ENCODE results near the gene MSI2. TPM values are rescaled to one million over a fixed set of nuclear protein-coding genes. Genes with fewer than 3 reads are reported as not detected.
A peak's percentile ranks its signal among the peaks of the same experiment; 100 is the strongest.

Gene MSI2
- total and polyA plus RNA-seq, 2 donors, result 19.0 to 43.4 TPM

DNA sequence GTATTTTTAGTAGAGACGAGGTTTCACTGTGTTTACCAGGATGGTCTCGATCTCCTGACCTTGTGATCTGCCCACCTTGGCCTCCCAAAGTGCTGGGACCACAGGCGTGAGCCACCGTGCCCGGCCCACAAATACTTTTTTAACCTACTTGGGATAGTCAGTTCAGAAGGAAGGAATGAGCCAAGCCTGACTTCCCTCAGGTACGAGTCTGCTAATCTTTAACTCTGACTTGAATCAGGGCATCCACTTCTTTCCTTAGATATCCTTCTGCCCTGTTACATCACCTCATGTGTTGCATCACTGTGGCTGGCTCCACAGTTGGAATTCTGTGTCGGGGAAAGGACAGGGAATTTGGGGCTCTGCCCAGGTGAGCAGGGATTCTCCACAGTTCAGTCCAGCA is 120.8 kb downstream of the MSI2 start:
- WGBS, result 94% methylated on average over 7 of the region's 7 CpGs
- Histone ChIP-seq H3K4me1 (ENCODE audit: insufficient read depth) (no peaks in the 10 kb centered on the region), H3K4me3 (ENCODE audit: low read depth, low read length) (no peak overlapping the region), H3K36me3 (ENCODE audit: insufficient read depth) (no peaks in the 10 kb centered on the region), H3K27ac (ENCODE audit: low read depth) (no peak overlapping the region)
- DNase-seq (ENCODE audit: extremely low spot score), result no peak

GRCh38 chr17:57379237-57379894 is 123.0 kb downstream of the MSI2 start:
- Histone ChIP-seq H3K4me3 (ENCODE audit: low read depth, low read length) (no peak overlapping the region), H3K36me3 (ENCODE audit: insufficient read depth) (no peaks in the 10 kb centered on the region), H3K27ac (ENCODE audit: low read depth) (peak overlapping the region; percentile 68), H3K4me1 (ENCODE audit: insufficient read depth) (no peaks in the 10 kb centered on the region)
- 41% methylated on average over 13 of the region's 13 CpGs for WGBS
- peak; percentile 41 for DNase-seq (ENCODE audit: extremely low spot score)

GRCh38 chr17:57379895-57380434 is 123.6 kb downstream of the MSI2 start:
- Histone ChIP-seq H3K4me3 (ENCODE audit: low read depth, low read length) (no peak overlapping the region), H3K4me1 (ENCODE audit: insufficient read depth) (no peaks in the 10 kb centered on the region), H3K36me3 (ENCODE audit: insufficient read depth) (no peaks in the 10 kb centered on the region), H3K27ac (ENCODE audit: low read depth) (no peak overlapping the region)
- 91% methylated on average over 12 of the region's 12 CpGs for whole genome bisulfite sequencing
- no peak for DNase-seq (ENCODE audit: extremely low spot score)

GRCh38 chr17:57381498-57381897 is 125.2 kb downstream of the MSI2 start:
- Histone ChIP-seq H3K4me1 (ENCODE audit: insufficient read depth) (no peaks in the 10 kb centered on the region), H3K4me3 (ENCODE audit: low read depth, low read length) (no peak overlapping the region), H3K36me3 (ENCODE audit: insufficient read depth) (no peaks in the 10 kb centered on the region), H3K27ac (ENCODE audit: low read depth) (no peak overlapping the region)
- no peak for DNase-seq (ENCODE audit: extremely low spot score)
- WGBS, result 97% methylated on average over 4 of the region's 4 CpGs

GRCh38 chr17:57384219-57384618 is 127.9 kb downstream of the MSI2 start:
- no peak overlapping the region for H3K4me3 ChIP-seq (ENCODE audit: low read depth, low read length)
- no peak overlapping the region for H3K27ac ChIP-seq (ENCODE audit: low read depth)
- no peaks in the 10 kb centered on the region for H3K4me1 ChIP-seq (ENCODE audit: insufficient read depth)
- DNase-seq (ENCODE audit: extremely low spot score), result no peak
- H3K36me3 ChIP-seq (ENCODE audit: insufficient read depth), result no peaks in the 10 kb centered on the region
- 93% methylated on average over 1 of the region's 1 CpG for WGBS

DNA sequence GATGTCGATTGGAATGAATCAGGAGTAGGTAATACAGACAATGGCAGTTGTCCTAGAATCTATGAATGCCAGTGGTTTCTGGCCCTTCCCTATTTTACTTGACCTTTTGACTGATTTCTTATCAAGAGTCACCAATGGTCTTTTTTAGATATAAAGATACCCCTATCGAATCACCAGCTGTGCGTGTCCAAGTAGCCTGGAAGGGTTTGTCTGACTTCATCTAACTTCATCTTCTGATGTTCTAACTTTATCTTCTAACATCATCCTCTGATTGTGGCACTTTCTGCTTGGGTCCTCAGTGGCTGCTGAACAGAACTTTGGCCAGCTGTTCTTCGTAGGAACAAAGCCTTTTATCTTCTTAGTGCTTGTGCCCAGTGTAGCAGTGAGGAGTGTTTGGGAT is 129.7 kb downstream of the MSI2 start:
- Histone ChIP-seq H3K4me1 (ENCODE audit: insufficient read depth) (no peaks in the 10 kb centered on the region), H3K27ac (ENCODE audit: low read depth) (no peak overlapping the region), H3K36me3 (ENCODE audit: insufficient read depth) (no peaks in the 10 kb centered on the region), H3K4me3 (ENCODE audit: low read depth, low read length) (no peak overlapping the region)
- WGBS, result 91% methylated on average over 4 of the region's 4 CpGs
- DNase-seq (ENCODE audit: extremely low spot score), result no peak

DNA sequence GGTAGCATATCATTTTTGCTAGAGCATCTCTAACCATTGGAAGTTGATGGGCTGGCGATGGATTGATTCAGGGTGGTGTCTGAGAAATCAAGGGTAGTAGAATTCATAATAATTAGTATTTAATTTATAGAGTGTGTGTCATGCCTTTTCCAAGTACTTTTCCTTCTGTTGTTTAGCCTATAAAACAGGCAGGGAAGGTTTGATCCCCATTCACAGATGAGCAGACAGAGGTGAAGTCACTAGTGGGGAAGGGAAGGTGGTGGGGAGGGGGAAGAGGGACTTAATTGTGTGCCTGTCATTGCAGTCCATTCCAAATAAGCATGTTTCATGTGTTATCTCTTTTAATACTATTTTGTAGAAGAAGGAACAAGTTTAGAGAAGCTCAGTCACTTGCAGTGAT is 131.3 kb downstream of the MSI2 start:
- Histone ChIP-seq H3K4me1 (ENCODE audit: insufficient read depth) (no peaks in the 10 kb centered on the region), H3K27ac (ENCODE audit: low read depth) (no peak overlapping the region), H3K36me3 (ENCODE audit: insufficient read depth) (no peaks in the 10 kb centered on the region), H3K4me3 (ENCODE audit: low read depth, low read length) (no peak overlapping the region)
- no peak for DNase-seq (ENCODE audit: extremely low spot score)
- 100% methylated on average over 1 of the region's 1 CpG for WGBS

- Histone ChIP-seq H3K4me3 (ENCODE audit: low read depth, low read length) (no peak overlapping the region), H3K4me1 (ENCODE audit: insufficient read depth) (no peaks in the 10 kb centered on the region), H3K27ac (ENCODE audit: low read depth) (no peak overlapping the region), H3K36me3 (ENCODE audit: insufficient read depth) (no peaks in the 10 kb centered on the region)
- 92% methylated on average over 5 of the region's 5 CpGs for WGBS
- DNase-seq (ENCODE audit: extremely low spot score), result no peak
These were observed 131.9 kb downstream of the MSI2 start for GRCh38 chr17:57388131-57388725.

DNA sequence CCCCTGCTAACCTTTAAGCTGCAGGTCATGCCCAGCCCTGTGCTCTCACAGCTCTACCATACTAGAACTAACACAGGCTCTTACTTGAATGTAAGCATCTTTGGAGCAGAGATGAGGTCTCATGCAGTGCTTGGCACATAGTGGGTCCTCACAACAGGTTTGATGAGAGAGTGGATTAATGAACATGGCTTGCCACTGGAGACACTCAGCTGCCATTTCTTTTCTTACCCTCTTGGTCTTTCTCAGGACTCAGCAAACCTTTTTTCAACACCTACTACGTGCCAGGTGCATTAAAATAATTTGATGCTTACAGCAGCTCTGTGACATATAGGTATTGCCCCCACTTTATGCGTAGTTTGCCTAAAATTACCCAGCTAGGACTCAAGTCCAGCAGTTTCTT is 133.2 kb downstream of the MSI2 start:
- no peak for DNase-seq (ENCODE audit: extremely low spot score)
- H3K4me3 ChIP-seq (ENCODE audit: low read depth, low read length), result no peak overlapping the region
- H3K4me1 ChIP-seq (ENCODE audit: insufficient read depth), result no peaks in the 10 kb centered on the region
- no peaks in the 10 kb centered on the region for H3K36me3 ChIP-seq (ENCODE audit: insufficient read depth)
- 49% methylated on average over 2 of the region's 2 CpGs for WGBS
- no peak overlapping the region for H3K27ac ChIP-seq (ENCODE audit: low read depth)

DNA sequence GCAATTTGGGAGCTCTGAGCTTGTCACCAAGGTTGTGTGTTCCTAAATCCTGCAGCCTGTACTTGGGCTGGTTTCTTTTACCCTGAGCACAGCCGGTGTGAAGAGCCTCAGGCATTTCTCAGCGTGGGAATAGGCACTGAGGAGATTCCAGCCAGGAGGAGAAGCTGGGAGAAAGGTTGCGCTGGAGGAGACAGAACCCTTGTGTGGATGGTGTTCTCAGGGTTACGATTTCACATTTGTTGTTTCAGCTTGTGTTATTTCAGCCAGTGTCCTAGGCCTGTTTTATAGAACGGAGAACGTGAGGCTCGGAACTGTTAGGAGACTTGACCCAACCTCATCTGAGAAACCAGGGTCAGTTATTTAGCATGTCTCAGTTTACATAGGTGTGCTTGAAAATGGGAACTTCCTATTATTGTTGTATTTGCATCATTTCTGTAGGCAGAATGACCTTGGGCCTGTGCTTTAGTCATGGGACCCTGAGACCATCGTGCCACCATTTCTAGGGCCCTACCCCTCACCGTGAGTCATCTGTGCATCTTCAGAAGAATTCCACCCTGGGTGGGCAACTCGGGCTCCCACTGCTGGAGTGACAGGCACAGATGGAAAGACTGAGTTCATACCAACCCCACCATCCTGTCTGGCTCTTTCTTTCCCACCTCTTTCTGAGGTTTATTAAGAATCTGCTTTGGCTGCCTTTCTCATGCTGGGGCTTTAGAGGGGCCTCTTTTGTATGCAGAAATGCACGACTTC is 134.9 kb downstream of the MSI2 start:
- DNase-seq (ENCODE audit: extremely low spot score), result no peak
- H3K4me3 ChIP-seq (ENCODE audit: low read depth, low read length), result no peak overlapping the region
- WGBS, result 86% methylated on average over 11 of the region's 11 CpGs
- H3K27ac ChIP-seq (ENCODE audit: low read depth), result no peak overlapping the region
- H3K36me3 ChIP-seq (ENCODE audit: insufficient read depth), result no peaks in the 10 kb centered on the region
- H3K4me1 ChIP-seq (ENCODE audit: insufficient read depth), result no peaks in the 10 kb centered on the region

DNA sequence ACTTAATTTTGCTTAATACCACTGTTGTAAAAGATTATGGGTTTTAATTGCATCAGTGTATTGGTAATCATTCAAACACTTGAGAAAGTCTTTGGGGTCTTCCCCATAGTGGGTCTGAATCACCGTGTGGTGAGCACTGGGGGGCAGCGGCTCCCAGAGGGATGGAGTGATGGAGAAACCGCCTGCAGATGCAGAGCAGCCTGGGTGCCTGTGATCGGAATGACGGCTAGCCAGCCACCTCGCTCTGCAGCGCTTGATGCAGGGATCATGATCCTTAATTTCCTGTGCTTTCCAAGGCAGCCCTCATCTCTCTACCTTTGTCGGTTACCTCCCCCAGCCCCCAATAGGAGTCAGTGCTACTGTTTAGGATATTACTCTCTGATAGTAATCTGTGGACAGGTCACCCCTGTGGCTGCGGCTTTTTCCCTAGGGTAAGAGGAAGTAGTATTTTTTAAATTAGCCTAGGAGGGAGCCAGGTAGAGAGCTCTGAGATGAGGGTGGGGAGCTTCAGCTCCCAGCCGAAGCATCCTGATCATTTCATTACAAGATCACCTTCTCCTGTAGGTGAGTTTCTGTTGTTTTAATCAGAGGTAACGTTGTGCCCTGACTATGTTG is 135.6 kb downstream of the MSI2 start:
- no peak overlapping the region for H3K4me3 ChIP-seq (ENCODE audit: low read depth, low read length)
- DNase-seq (ENCODE audit: extremely low spot score), result no peak
- no peaks in the 10 kb centered on the region for H3K36me3 ChIP-seq (ENCODE audit: insufficient read depth)
- no peaks in the 10 kb centered on the region for H3K4me1 ChIP-seq (ENCODE audit: insufficient read depth)
- H3K27ac ChIP-seq (ENCODE audit: low read depth), result no peak overlapping the region
- 87% methylated on average over 11 of the region's 11 CpGs for WGBS

GRCh38 chr17:57393368-57393767 is 137.0 kb downstream of the MSI2 start:
- WGBS, result 98% methylated on average over 6 of the region's 6 CpGs
- no peak for DNase-seq (ENCODE audit: extremely low spot score)
- H3K4me3 ChIP-seq (ENCODE audit: low read depth, low read length), result no peak overlapping the region
- H3K4me1 ChIP-seq (ENCODE audit: insufficient read depth), result no peaks in the 10 kb centered on the region
- no peak overlapping the region for H3K27ac ChIP-seq (ENCODE audit: low read depth)
- H3K36me3 ChIP-seq (ENCODE audit: insufficient read depth), result no peaks in the 10 kb centered on the region

- no peak overlapping the region for H3K4me3 ChIP-seq (ENCODE audit: low read depth, low read length)
- no peaks in the 10 kb centered on the region for H3K36me3 ChIP-seq (ENCODE audit: insufficient read depth)
- H3K4me1 ChIP-seq (ENCODE audit: insufficient read depth), result no peaks in the 10 kb centered on the region
- no peak overlapping the region for H3K27ac ChIP-seq (ENCODE audit: low read depth)
- DNase-seq (ENCODE audit: extremely low spot score), result no peak
- WGBS, result 98% methylated on average over 2 of the region's 2 CpGs
These were observed 138.1 kb downstream of the MSI2 start for GRCh38 chr17:57394375-57394774.
